Endodermal cell (in vitro differentiated cells): Measurements from ENCODE around the gene TUT7. TPM values are rescaled to one million over a fixed set of nuclear protein-coding genes. Genes with fewer than 3 reads are reported as not detected.

ENCODE experiments used
- DNase-seq: peaks from one replicate; pipeline ENCODE4 v3.0.0-alpha.2; 2017
- H3K27ac ChIP-seq: 2 replicates; pipeline ENCODE4 v1.5.1; 2013; ENCODE audit warnings: mild to moderate bottlenecking, low read depth, low read length, moderate library complexity
- H3K27me3 ChIP-seq: 2 replicates; pipeline ENCODE4 v1.6.1; 2013; ENCODE audit warnings: mild to moderate bottlenecking, low read length, moderate library complexity; ENCODE audit not compliant: insufficient read depth, control insufficient read depth, poor library complexity, severe bottlenecking
- H3K36me3 ChIP-seq: 2 replicates; pipeline ENCODE4 v1.7.0; 2013; ENCODE audit warnings: mild to moderate bottlenecking, low read length, moderate library complexity; ENCODE audit not compliant: control insufficient read depth, insufficient read depth
- H3K4me1 ChIP-seq: one replicate; pipeline ENCODE4 v1.7.0; 2013; ENCODE audit warnings: low read length; ENCODE audit not compliant: control insufficient read depth, insufficient read depth
- H3K4me3 ChIP-seq: 2 replicates; pipeline ENCODE4 v1.5.1; 2013; ENCODE audit warnings: mild to moderate bottlenecking, low read length, moderate library complexity
- H3K9ac ChIP-seq: 2 replicates; pipeline ENCODE4 v1.6.1; 2013; ENCODE audit warnings: mild to moderate bottlenecking, low read length, moderate library complexity; ENCODE audit not compliant: poor library complexity, severe bottlenecking; ENCODE audit errors: extremely low read depth
- H3K9me3 ChIP-seq: 2 replicates; pipeline ENCODE4 v1.6.1; 2013; ENCODE audit warnings: mild to moderate bottlenecking, low read length, moderate library complexity; ENCODE audit not compliant: control insufficient read depth
- H3K27ac Mint-ChIP-seq: 2 replicates; pipeline ENCODE4 v1.8.0; 2020; ENCODE audit warnings: mixed read lengths
- H3K27me3 Mint-ChIP-seq: 2 replicates; pipeline ENCODE4 v1.8.0; 2021; ENCODE audit warnings: mild to moderate bottlenecking, mixed read lengths; ENCODE audit not compliant: insufficient read depth
- H3K36me3 Mint-ChIP-seq: 2 replicates; pipeline ENCODE4 v1.8.0; 2020; ENCODE audit warnings: low read depth, mixed read lengths
- H3K4me1 Mint-ChIP-seq: 2 replicates; pipeline ENCODE4 v1.8.0; 2020; ENCODE audit warnings: mixed read lengths
- H3K4me3 Mint-ChIP-seq: 2 replicates; pipeline ENCODE4 v1.8.0; 2020; ENCODE audit warnings: mild to moderate bottlenecking, moderate library complexity, mixed read lengths
- H3K9me3 Mint-ChIP-seq: 2 replicates; pipeline ENCODE4 v1.8.0; 2020; ENCODE audit warnings: mild to moderate bottlenecking, mixed read lengths
- CTCF ChIP-seq: fragments of 200-600 bp; sonication (generic); conservative IDR thresholded peaks from 2 replicates; pipeline ENCODE4 v1.5.0; 2021; ENCODE audit warnings: antibody characterized with exemption, mild to moderate bottlenecking
- WGBS, 2 experiments: methylation state at CpG; one replicate each; pipeline versions ENCODE4 v1.1.5 to v1.1.7; 2013; ENCODE audit warnings: missing lambda C conversion rate in 2 of 2, mixed read lengths in 1 of 2; ENCODE audit not compliant: insufficient coverage in 1 of 2, insufficient read length in 1 of 2; 5-methylcytosine and 5-hydroxymethylcytosine counted together
- long read RNA-seq, 4 experiments: library from polyadenylated mRNA in 2 of 4; library from RNA in 1 of 4; library from capped mRNA in 1 of 4; stranded (forward) in 3 of 4; unstranded in 1 of 4; transcript quantifications; one replicate each; pipeline ENCODE4 v2.0.0, GENCODE V29; 2020 to 2021; ENCODE audit warnings: inconsistent platforms in 1 of 4
- polyA plus RNA-seq, 2 experiments: library from polyadenylated mRNA; stranded (reverse); fragments of 50-300 nt; gene quantifications; one replicate each; pipeline ENCODE4 v1.2.3, GENCODE V29; 2013
- total RNA-seq, 2 donors: library from RNA; stranded (reverse); fragmentation: NEBNext Ultra II Directional in 1 of 2; extraction: Animal tissue kit (Norgen Biotek cat#: 25700) in 1 of 2; gene quantifications; 2 replicates in 1 of 2; 3 replicates in 1 of 2; pipeline ENCODE4 v1.2.1, GENCODE V29; 2021

TUT7 gene, protein sequence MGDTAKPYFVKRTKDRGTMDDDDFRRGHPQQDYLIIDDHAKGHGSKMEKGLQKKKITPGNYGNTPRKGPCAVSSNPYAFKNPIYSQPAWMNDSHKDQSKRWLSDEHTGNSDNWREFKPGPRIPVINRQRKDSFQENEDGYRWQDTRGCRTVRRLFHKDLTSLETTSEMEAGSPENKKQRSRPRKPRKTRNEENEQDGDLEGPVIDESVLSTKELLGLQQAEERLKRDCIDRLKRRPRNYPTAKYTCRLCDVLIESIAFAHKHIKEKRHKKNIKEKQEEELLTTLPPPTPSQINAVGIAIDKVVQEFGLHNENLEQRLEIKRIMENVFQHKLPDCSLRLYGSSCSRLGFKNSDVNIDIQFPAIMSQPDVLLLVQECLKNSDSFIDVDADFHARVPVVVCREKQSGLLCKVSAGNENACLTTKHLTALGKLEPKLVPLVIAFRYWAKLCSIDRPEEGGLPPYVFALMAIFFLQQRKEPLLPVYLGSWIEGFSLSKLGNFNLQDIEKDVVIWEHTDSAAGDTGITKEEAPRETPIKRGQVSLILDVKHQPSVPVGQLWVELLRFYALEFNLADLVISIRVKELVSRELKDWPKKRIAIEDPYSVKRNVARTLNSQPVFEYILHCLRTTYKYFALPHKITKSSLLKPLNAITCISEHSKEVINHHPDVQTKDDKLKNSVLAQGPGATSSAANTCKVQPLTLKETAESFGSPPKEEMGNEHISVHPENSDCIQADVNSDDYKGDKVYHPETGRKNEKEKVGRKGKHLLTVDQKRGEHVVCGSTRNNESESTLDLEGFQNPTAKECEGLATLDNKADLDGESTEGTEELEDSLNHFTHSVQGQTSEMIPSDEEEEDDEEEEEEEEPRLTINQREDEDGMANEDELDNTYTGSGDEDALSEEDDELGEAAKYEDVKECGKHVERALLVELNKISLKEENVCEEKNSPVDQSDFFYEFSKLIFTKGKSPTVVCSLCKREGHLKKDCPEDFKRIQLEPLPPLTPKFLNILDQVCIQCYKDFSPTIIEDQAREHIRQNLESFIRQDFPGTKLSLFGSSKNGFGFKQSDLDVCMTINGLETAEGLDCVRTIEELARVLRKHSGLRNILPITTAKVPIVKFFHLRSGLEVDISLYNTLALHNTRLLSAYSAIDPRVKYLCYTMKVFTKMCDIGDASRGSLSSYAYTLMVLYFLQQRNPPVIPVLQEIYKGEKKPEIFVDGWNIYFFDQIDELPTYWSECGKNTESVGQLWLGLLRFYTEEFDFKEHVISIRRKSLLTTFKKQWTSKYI (N-terminal part only)
- 10 to 100 TPM; 25.8 to 38.3 TPM for total RNA-seq
- 14.5 TPM for polyA plus RNA-seq (2013, experiment 1 of 2)
- polyA plus RNA-seq (2013, experiment 2 of 2), result 19.5 TPM
- long read RNA-seq, experiment 1, partial matches to known transcripts, result 3 of 9 reads
- long read RNA-seq, experiment 1, other reads (novel, unspliced or antisense), result 6 of 9 reads
- long read RNA-seq, experiment 2, full-length matches to known transcripts, result 28 of 62 reads
- long read RNA-seq, experiment 2, partial matches to known transcripts, result 21 of 62 reads
- long read RNA-seq, experiment 2, other reads (novel, unspliced or antisense), result 13 of 62 reads
- long read RNA-seq, experiment 3, full-length matches to known transcripts, result 13 of 80 reads
- long read RNA-seq, experiment 3, partial matches to known transcripts, result 54 of 80 reads
- long read RNA-seq, experiment 3, other reads (novel, unspliced or antisense), result 13 of 80 reads
- long read RNA-seq, experiment 4, partial matches to known transcripts, result 9 of 11 reads
- long read RNA-seq, experiment 4, other reads (novel, unspliced or antisense), result 2 of 11 reads

DNA sequence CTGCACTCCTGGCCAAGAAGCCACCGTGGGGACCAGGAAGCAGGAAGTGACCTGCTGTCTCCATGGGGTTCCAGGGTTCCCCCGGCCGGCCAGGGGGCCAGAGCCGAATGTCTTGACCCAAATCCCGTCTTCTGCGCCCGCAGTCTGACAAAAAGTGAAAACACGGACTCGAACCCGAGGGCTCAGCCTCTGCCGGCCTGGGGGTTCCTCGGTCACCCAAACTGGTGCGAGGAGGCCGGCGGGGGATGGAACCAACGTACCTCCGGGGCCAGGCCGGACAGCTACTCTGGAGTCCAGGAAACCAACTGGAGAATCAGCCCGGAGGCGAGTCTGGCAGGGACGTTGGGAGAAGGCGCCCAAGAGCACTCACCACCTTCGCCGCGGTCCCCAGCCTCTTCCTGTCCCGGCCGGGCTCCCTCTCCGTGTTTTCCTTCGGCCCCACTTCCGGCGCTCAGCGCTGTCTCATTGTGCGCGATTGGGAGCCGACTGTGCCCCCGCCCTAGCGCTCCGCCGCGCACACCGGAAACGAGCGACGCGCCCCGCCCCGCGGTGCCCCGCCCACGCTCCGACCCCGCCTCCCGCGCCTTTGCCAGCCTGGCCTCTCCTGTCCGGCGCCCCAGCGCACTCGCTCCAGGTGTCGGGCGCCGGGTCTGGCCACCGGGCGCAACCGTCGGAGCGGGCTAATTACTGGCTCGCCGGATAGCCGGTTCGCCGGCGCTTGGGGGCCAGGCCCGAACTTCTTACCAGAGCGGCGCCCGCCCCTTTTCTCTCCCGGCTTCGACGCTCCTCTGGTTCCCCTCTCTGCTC lies at the start of gene TUT7:
TSS of gene TUT7 (minus strand) at position 400 of the 807 bp plus-strand sequence. CDS start 1,211 bp downstream, outside the sequence.
- Mint-ChIP-seq H3K4me3 (peak within 1 kb of the TSS; percentile 88), H3K4me1 (peaks cover 28% of the 10 kb centered on the region), H3K27me3 (peaks cover 7% of the 10 kb centered on the region), H3K27ac (peak within 1 kb of the TSS; percentile 90), H3K36me3 (peaks cover 17% of the 10 kb centered on the region), H3K9me3 (no peaks in the 10 kb centered on the region)
- peaks cover 2% of the 10 kb centered on the region for H3K4me1 ChIP-seq
- H3K9me3 ChIP-seq, result no peaks in the 10 kb centered on the region
- peak within 1 kb of the TSS; percentile 84 for H3K27ac ChIP-seq
- WGBS, 2 experiments, result 0 to 1% methylated on average over 24 to 79 of the region's 79 CpGs
- H3K36me3 ChIP-seq, result peaks cover 25% of the 10 kb centered on the region
- peak within 1 kb of the TSS; percentile 67 for H3K9ac ChIP-seq
- H3K27me3 ChIP-seq, result no peaks in the 10 kb centered on the region
- peak; percentile 99 for DNase-seq
- H3K4me3 ChIP-seq, result peak within 1 kb of the TSS; percentile 97
- no peak for TF ChIP-seq CTCF

- WGBS, 2 experiments, result 87% methylated on average over 3 of the region's 3 CpGs; no CpG with 5 or more reads in 1 of the 2 experiments
- TF ChIP-seq CTCF, result no peak
These were observed 48.4 kb upstream of the TUT7 start for GRCh38 chr9:86402591-86402990.

More at GRCh38 chr9:86402591-86402990, 48.4 kb upstream of the TUT7 start:
- H3K27me3 ChIP-seq, result peaks cover 4% of the 10 kb centered on the region
- peaks cover 7% of the 10 kb centered on the region for H3K4me1 ChIP-seq
- no peak overlapping the region for H3K27ac ChIP-seq
- no peak overlapping the region for H3K4me3 ChIP-seq
- Mint-ChIP-seq H3K27ac (no peak overlapping the region), H3K9me3 (no peaks in the 10 kb centered on the region), H3K36me3 (no peaks in the 10 kb centered on the region), H3K27me3 (peaks cover 36% of the 10 kb centered on the region), H3K4me3 (no peak overlapping the region), H3K4me1 (peaks cover 28% of the 10 kb centered on the region)
- H3K36me3 ChIP-seq, result no peaks in the 10 kb centered on the region
- no peak for DNase-seq
- H3K9ac ChIP-seq, result no peak overlapping the region
- no peaks in the 10 kb centered on the region for H3K9me3 ChIP-seq
